GM18526 (cell line): ENCODE measurements around the gene OPRM1.

Source experiments
- POLR2A ChIP-seq: IDR thresholded peaks from 3 replicates; pipeline ENCODE4 v1.6.1; 2011; ENCODE audit not compliant: insufficient read length; ENCODE audit errors: extremely low read depth

The OPRM1 gene

DNA sequence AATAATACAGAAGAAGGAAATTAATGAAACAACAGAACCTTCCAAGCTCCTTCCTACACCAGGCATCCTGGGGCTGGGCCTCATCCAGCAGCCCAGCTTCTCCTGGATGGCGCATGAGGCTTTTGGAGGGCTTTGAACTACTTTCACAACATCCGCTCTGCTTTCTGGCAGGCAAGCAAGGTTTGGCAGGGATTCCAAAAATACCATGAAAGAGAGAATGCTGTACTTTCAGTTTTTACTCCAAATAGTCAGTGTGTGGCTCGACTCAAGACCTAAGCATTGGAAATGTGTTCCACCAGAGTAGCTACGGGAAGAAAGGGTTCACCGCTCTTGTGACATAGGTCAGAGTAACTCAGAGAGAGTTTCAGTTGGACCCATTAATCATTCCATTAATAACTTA lies 125.4 kb downstream of the OPRM1 start:
- TF ChIP-seq POLR2A: no peak

DNA sequence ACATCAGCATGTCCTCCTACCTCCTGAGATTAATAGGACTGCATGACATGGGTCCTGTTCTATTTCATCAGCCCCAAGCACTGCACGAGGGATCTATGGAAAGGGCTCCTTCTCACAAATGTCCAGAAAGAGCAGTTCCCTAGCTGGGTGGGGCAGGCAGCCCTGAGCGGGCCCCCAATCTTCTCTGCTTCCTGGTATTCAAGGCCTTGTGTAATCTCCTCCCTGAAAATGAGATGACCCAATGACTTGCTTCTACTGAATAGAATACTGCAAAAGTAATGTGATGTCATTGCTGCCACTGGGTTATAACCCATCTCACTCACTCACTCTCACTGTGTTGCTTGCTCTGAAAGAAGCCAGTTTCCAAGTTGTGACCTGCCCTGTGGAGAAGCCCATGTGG lies 126.4 kb downstream of the OPRM1 start:
- no peak for TF ChIP-seq POLR2A

DNA sequence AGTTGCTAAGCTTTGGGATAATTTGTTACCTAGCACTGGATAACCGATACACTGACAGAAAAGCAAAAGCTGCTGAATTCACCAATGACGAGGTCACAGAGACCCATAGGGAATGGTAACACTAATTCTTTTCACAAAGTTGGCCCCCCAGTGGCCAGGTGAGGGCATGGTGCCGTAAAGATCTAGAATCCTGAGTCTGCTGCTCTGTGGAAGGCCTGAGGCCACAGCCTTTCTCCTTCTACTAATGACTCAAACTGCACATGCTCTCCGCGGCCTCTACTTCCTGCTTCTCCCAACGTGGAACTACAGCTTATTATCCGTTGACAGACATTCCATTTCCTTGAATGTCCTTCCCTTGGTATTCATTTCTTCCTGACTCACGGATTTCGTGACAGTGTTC lies 127.1 kb downstream of the OPRM1 start:
- no peak for TF ChIP-seq POLR2A

DNA sequence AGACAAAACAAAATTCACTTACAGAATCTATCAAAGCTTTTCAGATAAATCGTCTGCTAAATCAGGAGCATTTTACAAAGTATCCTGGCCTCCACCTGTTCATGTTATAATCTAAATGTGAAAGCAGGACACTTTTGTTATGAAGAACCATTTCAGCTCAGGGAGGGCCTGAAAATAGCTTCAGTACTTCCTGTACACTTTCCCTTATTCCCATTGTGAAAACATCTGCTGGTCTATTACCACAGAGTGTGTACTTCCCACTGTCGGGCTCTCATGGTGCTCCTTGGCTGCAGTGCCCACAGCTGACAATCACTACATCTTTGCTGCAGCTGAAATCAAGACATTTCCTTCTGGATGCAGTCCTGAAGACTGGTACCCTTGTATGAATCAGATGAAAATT lies 128.1 kb downstream of the OPRM1 start:
- TF ChIP-seq POLR2A: no peak

DNA sequence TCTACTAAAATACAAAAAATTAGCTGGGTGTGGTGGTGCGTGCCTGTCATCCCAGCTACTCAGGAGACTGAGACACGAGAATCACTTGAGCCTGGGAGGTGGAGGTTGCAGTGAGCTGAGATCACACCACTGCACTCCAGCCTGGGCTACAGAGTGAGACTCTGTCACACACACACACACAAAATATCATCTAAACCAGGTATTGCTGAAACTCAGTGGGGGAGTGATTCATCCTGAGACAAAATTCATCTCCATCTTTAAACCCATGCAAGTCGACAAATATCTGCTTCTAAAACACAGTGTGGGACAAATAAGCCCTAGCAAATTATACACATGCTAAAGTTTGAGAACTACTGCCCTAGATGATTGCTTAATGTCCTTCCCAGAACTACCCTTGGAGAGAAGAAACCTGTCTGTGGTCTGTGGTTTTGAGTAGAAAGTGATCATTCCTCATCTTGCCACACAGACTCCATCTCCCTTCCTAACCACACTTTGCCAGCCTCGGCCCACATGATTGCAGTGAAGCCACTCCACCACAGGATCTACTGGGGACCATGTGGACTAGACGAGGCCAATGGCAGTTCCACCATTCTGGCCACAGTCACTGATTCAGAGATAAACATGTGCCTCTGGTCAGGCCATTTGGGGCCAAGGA lies 130.3 kb downstream of the OPRM1 start:
- TF ChIP-seq POLR2A: no peak

DNA sequence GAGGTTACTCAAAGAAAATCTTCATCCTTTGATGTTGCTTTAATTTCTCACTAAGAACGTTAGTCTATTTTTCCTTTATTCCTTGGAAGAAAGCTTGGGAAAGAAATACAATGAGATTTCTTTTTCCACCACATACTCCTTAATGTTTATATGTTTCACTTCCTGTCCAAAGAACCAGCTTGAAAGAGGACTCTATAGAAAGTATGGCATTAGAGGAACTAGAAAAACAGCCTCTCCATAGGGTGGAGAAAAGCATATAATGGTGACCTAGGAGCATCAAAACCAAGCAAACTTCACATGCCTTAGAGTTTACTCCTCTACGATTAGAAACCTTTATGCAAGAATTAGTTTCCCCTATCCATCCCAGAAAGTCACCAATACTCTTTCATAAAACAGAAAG lies 131.1 kb downstream of the OPRM1 start:
- TF ChIP-seq POLR2A: no peak

DNA sequence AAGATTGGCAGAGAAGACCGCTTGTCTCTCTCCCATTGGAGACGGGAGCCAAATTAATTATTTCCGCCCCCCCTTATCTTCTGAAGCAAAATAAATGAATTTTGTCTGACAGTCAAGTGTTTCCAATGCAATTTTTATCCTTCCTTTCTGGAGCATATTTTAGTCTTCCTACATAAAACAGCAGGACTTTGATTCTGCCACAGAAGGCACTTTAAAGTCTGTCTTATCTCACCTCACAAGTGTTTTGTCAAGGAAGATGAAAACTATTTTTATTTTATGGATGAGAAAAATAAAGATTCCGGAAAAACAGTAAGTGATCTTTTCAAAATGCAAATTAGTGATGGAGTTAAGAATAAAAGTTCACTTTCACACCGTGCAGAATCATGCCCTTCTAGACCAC lies 140.4 kb downstream of the OPRM1 start:
- TF ChIP-seq POLR2A: no peak

DNA sequence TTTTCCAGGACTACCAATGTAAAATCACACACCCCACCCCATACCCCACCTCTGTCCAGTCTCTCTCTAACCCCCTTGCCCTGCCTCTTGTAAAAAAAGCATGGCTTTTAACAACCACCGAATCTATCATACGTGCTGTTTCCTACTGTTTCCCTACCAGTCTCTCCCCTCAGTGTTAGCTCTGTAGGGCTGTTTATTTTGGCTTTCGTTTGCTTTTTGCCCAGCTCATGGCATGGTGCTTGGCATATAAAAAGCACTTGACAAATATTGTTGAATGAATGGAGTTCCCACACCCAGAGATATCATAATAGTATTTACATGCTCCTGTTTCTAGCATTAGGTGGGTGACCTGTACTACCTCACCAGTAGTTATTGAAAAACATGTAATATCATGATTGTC lies 148.2 kb downstream of the OPRM1 start:
- TF ChIP-seq POLR2A: no peak

DNA sequence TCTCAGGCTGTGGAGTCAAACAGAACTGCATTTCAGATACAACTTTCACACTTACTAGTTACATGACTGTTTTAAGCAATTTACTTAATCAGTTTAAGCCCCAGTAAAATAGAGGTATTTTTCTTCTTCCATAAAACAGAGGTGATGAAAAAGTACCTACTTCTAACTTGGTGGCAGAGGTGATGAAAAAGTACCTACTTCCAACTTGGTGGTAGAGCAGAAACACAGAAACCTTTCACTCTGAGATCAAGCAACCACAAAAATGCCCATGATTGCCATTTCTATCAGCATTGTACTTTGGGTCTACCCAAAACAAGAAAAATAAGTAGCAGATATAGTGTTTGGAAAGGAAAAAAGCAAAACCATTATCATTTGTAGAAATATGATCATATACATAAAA lies 148.7 kb downstream of the OPRM1 start:
- TF ChIP-seq POLR2A: no peak

DNA sequence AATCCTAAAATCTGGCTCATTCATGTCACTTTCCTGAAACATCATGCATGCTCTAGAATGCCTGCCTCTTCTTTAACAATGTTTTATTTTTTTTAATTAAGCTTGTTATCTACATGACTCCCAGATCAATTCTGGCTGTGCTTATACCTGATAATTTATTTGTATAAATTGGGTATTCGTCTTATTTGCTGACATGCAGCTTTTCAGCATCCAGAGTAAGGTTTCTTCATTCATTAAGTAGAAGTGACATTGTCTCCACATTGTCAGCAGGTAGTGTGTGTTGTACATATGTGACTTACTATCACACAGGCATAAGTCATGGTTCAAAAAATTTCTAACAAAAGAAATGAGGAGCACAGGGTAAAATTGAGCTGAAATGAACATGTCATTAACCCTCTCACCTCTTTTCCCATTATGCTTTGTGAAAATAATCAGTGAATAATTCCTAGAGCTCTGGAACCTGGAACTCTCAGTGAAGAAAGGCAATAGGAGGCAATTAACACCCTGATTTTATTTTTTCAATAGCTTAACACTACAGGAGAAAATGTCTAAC lies 157.4 kb downstream of the OPRM1 start:
- TF ChIP-seq POLR2A: no peak

DNA sequence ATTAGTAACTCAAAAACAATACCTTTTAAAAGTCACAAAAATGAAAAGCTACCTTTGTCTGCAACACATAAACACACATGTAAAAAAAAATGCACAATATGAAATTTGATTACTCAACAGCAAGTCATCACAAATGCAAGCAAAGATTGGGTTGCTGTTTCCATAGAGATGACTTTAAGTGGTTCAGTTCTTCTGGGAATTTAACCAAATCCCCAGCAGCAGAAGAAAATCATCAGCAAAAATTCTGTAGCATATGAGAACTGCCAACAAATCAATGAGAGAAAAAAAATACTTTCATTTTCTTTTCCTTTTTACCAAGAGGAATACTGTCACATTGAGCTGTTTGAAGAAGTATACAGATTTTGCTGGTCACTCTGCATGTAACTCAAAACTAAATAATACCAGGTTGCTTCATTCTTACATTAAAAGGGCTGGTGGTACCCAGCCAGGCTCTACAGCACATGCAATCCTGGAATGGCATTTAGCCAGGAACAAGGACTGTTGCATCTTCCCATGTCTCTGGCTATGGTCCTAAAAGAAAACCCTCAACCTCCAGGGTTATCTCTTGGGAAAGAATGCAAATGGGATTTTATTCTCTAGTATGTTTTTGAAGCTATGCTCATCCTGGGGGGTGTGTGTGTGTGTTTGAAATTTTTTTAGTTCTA lies 158.3 kb downstream of the OPRM1 start:
- TF ChIP-seq POLR2A: no peak

DNA sequence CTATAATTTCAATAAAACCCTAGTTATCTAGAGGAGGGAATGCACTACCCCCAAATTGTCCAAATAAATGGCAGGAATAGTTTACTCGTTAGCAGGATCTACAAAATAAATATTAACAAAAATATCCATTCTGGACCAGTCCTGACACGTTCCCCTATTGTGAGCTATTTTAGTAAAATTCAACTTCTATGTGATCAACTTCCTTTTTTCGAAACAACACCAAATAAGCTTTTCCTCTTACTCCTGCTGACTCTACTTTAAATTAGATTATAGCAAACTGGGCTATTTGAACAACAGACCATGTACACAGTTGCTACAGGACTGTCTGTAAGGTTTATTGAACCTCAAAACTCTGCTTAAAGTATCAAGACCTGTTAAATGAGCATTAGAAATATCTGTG lies 163.3 kb downstream of the OPRM1 start:
- no peak for TF ChIP-seq POLR2A

DNA sequence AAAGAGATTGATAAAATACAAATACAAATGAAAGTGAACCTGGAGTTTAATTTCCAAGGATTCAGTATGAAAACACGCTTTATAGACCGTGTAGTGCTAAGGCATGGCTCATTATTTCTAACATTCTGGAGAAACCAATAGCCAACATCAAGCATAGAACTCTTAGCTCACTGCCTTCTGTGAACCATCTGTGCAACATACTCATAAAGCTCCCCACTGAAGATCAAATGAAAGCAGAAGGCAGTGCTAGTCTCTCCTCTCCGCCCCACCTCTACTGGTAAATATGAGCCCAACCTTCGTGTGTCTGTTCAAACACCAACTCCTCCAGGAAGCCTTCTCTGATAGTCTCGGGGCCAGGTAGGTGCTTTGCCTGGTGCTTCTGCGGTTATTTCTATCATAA lies 163.9 kb downstream of the OPRM1 start:
- TF ChIP-seq POLR2A: no peak

DNA sequence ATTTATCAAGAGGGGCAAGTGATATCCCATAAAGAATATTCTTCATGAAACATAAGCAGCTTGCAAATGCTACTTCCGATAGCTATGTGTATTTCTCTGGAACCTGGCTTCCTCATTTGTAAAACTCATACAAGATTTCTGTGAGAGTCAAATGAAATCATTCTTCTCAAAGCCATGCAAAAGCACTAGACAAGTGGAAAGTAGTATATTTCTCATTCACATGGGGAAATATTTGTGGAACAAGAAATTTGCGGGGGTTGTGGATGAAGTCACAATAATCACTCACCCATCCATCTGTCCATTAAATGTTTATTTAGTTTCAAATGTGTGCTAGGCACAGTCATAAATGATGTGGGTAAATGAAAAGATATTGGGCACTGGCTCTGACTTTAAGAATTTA lies 167.1 kb downstream of the OPRM1 start:
- no peak for TF ChIP-seq POLR2A

DNA sequence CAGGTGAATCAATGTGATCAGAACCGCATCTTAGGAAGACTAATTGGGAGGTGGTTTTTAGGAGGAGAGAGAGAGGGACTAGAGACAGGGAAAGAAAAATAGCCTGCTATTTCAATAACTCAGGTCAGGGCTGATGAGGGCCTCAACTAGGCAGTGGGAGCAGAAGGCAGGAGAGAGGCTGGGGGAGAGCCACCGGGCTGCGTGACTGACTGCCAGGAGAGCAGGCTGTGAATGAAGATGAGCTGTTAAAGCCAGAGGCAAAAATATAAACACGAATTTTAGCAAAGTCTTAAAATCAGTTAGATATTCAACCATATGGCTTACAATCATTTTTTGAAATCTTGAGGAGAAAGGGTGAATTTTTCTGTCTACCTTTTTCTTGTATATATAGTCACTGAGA lies 168.0 kb downstream of the OPRM1 start:
- no peak for TF ChIP-seq POLR2A

DNA sequence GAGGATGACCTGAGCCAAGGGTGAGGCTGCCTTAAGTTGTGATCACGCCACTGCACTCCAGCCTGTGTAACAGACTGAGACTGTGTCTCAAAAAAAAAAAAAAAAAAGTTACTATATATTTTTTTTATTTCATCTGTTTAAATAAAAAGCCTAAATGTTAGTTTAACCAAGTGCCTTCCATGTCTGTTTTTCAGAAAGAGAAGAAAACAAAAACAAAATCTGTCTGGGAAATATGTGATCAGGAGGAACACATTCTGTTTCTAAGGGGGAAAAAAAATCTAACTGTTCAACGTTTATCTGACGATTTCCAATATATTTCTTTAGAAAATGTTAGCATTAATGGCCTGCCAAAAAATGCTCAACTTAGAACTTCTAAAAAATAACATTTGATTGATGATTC lies 170.5 kb downstream of the OPRM1 start:
- no peak for TF ChIP-seq POLR2A

DNA sequence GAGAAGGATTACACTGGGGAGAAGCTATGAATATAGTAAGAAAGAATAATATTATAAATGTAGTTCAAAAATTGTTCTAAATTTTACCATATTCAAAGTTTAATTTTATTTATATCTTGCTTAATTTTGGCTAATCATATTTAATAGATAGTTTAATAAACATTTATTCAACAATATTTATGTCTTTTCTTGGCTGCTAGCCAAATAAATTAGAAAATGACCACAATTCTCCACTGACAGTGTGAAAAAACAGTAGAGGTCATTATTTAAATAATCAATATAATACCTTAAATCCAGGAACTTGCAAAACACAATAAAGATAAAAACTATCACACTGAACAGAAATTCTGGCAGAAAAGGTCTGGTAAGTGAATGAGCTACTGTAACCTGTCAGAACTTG lies 171.6 kb downstream of the OPRM1 start:
- TF ChIP-seq POLR2A: no peak
